Neural progenitor cell (in vitro differentiated cells): ENCODE results near the gene MOB4. TPM values are rescaled to one million over a fixed set of nuclear protein-coding genes. Genes with fewer than 3 reads are reported as not detected.

Source experiments
- DNase-seq: peaks from one replicate; pipeline ENCODE4 v3.0.0-alpha.2; 2016; ENCODE audit warnings: low spot score
- H2AFZ ChIP-seq: fragments of 200-600 bp; sonication (generic); replicated peaks from 2 replicates; pipeline ENCODE4 v1.6.1; 2016; ENCODE audit warnings: antibody characterized with exemption
- H3F3A ChIP-seq: fragments of 200-600 bp; sonication (generic); 2 replicates; pipeline ENCODE4 v1.6.1; 2016; ENCODE audit warnings: antibody characterized with exemption, low read depth
- H3K27ac ChIP-seq: fragments of 200-600 bp; sonication (generic); 2 replicates; pipeline ENCODE4 v1.5.1; 2016; ENCODE audit warnings: mild to moderate bottlenecking
- H3K27me3 ChIP-seq: fragments of 200-600 bp; sonication (generic); 2 replicates; pipeline ENCODE4 v1.6.1; 2016; ENCODE audit warnings: mild to moderate bottlenecking, moderate library complexity
- H3K36me3 ChIP-seq: fragments of 200-600 bp; sonication (generic); 2 replicates; pipeline ENCODE4 v1.5.1; 2016
- H3K4me1 ChIP-seq: fragments of 200-600 bp; sonication (generic); 2 replicates; pipeline ENCODE4 v1.6.1; 2016; ENCODE audit warnings: mixed run types
- H3K4me2 ChIP-seq: fragments of 200-600 bp; sonication (generic); 2 replicates; pipeline ENCODE4 v1.6.1; 2016
- H3K4me3 ChIP-seq: fragments of 200-600 bp; sonication (generic); 2 replicates; pipeline ENCODE4 v1.5.1; 2016
- H3K79me2 ChIP-seq: fragments of 200-600 bp; sonication (generic); 2 replicates; pipeline ENCODE4 v1.6.1; 2016; ENCODE audit warnings: low read depth
- H3K9ac ChIP-seq: fragments of 200-600 bp; sonication (generic); 2 replicates; pipeline ENCODE4 v1.6.1; 2016
- H3K9me3 ChIP-seq: fragments of 200-600 bp; sonication (generic); 2 replicates; pipeline ENCODE4 v1.5.1; 2016; ENCODE audit warnings: low read depth
- H4K20me1 ChIP-seq: fragments of 200-600 bp; sonication (generic); 2 replicates; pipeline ENCODE4 v1.6.1; 2016; ENCODE audit warnings: low read depth
- H3K27ac Mint-ChIP-seq: 3 replicates; pipeline ENCODE4 v1.8.0; 2021; ENCODE audit warnings: mixed read lengths
- H3K27me3 Mint-ChIP-seq: 2 replicates; pipeline ENCODE4 v1.8.0; 2022; ENCODE audit warnings: low read depth, mild to moderate bottlenecking, inconsistent platforms, moderate library complexity, mixed read lengths; ENCODE audit not compliant: insufficient read depth
- H3K36me3 Mint-ChIP-seq: 3 replicates; pipeline ENCODE4 v1.8.0; 2021; ENCODE audit warnings: mixed read lengths
- H3K4me1 Mint-ChIP-seq: 3 replicates; pipeline ENCODE4 v1.8.0; 2021; ENCODE audit warnings: mixed read lengths
- H3K4me3 Mint-ChIP-seq: 3 replicates; pipeline ENCODE4 v1.8.0; 2021; ENCODE audit warnings: mild to moderate bottlenecking, moderate library complexity, mixed read lengths
- H3K9me3 Mint-ChIP-seq: 3 replicates; pipeline ENCODE4 v1.8.0; 2020; ENCODE audit warnings: mixed read lengths
- CTCF ChIP-seq: fragments of 200-600 bp; sonication (generic); IDR thresholded peaks from 2 replicates; pipeline ENCODE4 v1.5.1; 2017; ENCODE audit warnings: antibody characterized with exemption, mild to moderate bottlenecking
- EZH2 ChIP-seq: fragments of 200-600 bp; sonication (generic); IDR thresholded peaks from 2 replicates; pipeline ENCODE4 v1.6.1; 2017; ENCODE audit warnings: antibody characterized with exemption, mild to moderate bottlenecking, moderate library complexity
- EZH2phosphoT487 ChIP-seq: fragments of 200-600 bp; sonication (generic); IDR thresholded peaks from 2 replicates; pipeline ENCODE4 v1.6.1; 2017; ENCODE audit warnings: antibody characterized with exemption
- total RNA-seq: library from RNA; depleted of rRNA; stranded (reverse); fragments of >200 nt; gene quantifications from 2 replicates; pipeline ENCODE4 v1.2.3, GENCODE V29; 2015; ENCODE audit warnings: low replicate concordance

The MOB4 gene
- 55.5 and 76.7 TPM in 2 replicates for total RNA-seq

DNA sequence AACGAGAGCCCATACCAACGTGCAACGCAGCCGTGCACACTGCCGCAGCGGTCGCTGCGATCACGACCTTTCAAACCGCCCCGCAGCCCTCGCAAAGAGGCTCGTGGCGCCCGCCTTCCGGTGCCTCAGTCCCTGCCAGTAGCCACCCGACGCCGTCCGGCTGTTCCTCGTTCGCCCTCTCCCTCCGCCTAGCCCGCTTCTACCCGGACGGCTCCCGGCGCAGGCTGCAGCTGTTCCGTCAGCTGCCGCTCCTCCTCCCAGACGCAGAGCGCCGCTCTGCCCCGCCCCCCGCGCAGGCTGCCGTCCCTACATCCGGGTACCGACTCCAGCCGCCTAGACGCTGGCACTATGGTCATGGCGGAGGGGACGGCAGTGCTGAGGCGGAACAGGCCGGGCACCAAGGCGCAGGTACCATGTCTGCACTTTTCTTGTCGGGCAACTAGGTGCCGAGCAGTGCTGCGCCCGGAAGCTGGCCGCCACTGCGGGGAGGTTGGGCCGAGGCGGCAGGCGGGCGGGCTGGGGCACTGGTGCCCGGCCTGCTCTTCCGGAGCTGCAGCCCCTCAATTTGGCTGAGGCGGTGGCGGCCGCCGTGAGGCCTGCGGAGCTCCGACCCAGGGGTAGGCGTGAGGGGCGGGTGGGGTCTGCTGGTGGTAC lies at the start of gene MOB4:
MOB4 (plus strand) TSS at position 328 of the 654 bp plus-strand sequence; CDS start at position 349, 21 bp downstream.
- Histone ChIP-seq H3F3A (peaks cover 10% of the 10 kb centered on the region), H3K4me3 (peak within 1 kb of the TSS; percentile 80), H3K4me2 (peak within 1 kb of the TSS; percentile 97), H2AFZ (peak within 1 kb of the TSS; percentile 94), H4K20me1 (peaks cover 6% of the 10 kb centered on the region), H3K9me3 (no peaks in the 10 kb centered on the region), H3K36me3 (peaks cover 11% of the 10 kb centered on the region), H3K27me3 (no peaks in the 10 kb centered on the region), H3K9ac (peak within 1 kb of the TSS; percentile 93), H3K4me1 (peaks cover 14% of the 10 kb centered on the region), H3K27ac (peak within 1 kb of the TSS; percentile 71), H3K79me2 (peaks cover 50% of the 10 kb centered on the region)
- H3K4me1 Mint-ChIP-seq, result peaks cover 20% of the 10 kb centered on the region
- peak; percentile 98 for DNase-seq
- peak within 1 kb of the TSS; percentile 97 for H3K4me3 Mint-ChIP-seq
- TF ChIP-seq EZH2phosphoT487 (no peak), EZH2 (no peak), CTCF (no peak)
- H3K27ac Mint-ChIP-seq, result peak within 1 kb of the TSS; percentile 90
- peaks cover 1% of the 10 kb centered on the region for H3K9me3 Mint-ChIP-seq
- H3K27me3 Mint-ChIP-seq, result peaks cover 2% of the 10 kb centered on the region
- peaks cover 15% of the 10 kb centered on the region for H3K36me3 Mint-ChIP-seq

- no peaks in the 10 kb centered on the region for H4K20me1 ChIP-seq
- H3K4me3 ChIP-seq, result no peak overlapping the region
- no peaks in the 10 kb centered on the region for H3F3A ChIP-seq
- peaks cover 7% of the 10 kb centered on the region for H3K36me3 ChIP-seq
- no peak overlapping the region for H3K4me2 ChIP-seq
- TF ChIP-seq EZH2phosphoT487 (no peak), EZH2 (no peak), CTCF (no peak)
- no peaks in the 10 kb centered on the region for H3K9me3 Mint-ChIP-seq
- no peak overlapping the region for H3K4me3 Mint-ChIP-seq
- H3K4me1 ChIP-seq, result no peaks in the 10 kb centered on the region
- H3K36me3 Mint-ChIP-seq, result peaks cover 6% of the 10 kb centered on the region
- no peak overlapping the region for H3K9ac ChIP-seq
- no peaks in the 10 kb centered on the region for H3K27me3 Mint-ChIP-seq
- DNase-seq, result no peak
- no peaks in the 10 kb centered on the region for H3K79me2 ChIP-seq
- no peak overlapping the region for H3K27ac Mint-ChIP-seq
- H3K27me3 ChIP-seq, result no peaks in the 10 kb centered on the region
- H3K27ac ChIP-seq, result no peak overlapping the region
- no peaks in the 10 kb centered on the region for H3K4me1 Mint-ChIP-seq
- no peak overlapping the region for H2AFZ ChIP-seq
- no peaks in the 10 kb centered on the region for H3K9me3 ChIP-seq
These were observed 43.7 kb upstream of the MOB4 start for GRCh38 chr2:197472166-197472565.

GRCh38 chr2:197477797-197478196 lies 38.1 kb upstream of the MOB4 start:
- H3K27ac Mint-ChIP-seq, result no peak overlapping the region

More at GRCh38 chr2:197477797-197478196, 38.1 kb upstream of the MOB4 start:
- Mint-ChIP-seq H3K9me3 (no peaks in the 10 kb centered on the region), H3K4me1 (no peaks in the 10 kb centered on the region), H3K4me3 (no peak overlapping the region), H3K36me3 (peaks cover 4% of the 10 kb centered on the region), H3K27me3 (no peaks in the 10 kb centered on the region)
- no peaks in the 10 kb centered on the region for H3F3A ChIP-seq
- H3K4me3 ChIP-seq, result no peak overlapping the region
- DNase-seq, result no peak
- peaks cover 7% of the 10 kb centered on the region for H3K36me3 ChIP-seq
- no peaks in the 10 kb centered on the region for H3K4me1 ChIP-seq
- no peak overlapping the region for H3K4me2 ChIP-seq
- no peak overlapping the region for H3K27ac ChIP-seq
- H2AFZ ChIP-seq, result no peak overlapping the region
- TF ChIP-seq EZH2, result no peak
- TF ChIP-seq CTCF, result no peak
- TF ChIP-seq EZH2phosphoT487, result no peak
- no peak overlapping the region for H3K9ac ChIP-seq
- H4K20me1 ChIP-seq, result no peaks in the 10 kb centered on the region
- H3K27me3 ChIP-seq, result no peaks in the 10 kb centered on the region
- H3K9me3 ChIP-seq, result no peaks in the 10 kb centered on the region
- H3K79me2 ChIP-seq, result no peaks in the 10 kb centered on the region
